NCI-H2171 (cell line): Measurements from ENCODE around the gene DPH7.
"Not testable (repeated sequence)": the region's sequence is repeated elsewhere in the genome, so short reads cannot be mapped to it uniquely, and the experiment has no call there.

Experiments used
- DNase-seq: peaks from one replicate; lab custom pipeline; 2025; lab: John Stamatoyannopoulos, UW

DPH7 gene

GRCh38 chr9:137580209-137580953 lies 1.7 kb upstream of the DPH7 start:
- DNase-seq: no peak

GRCh38 chr9:137579259-137579604 lies 507 bp upstream of the DPH7 start:
- DNase-seq: no peak

GRCh38 chr9:137575716-137576411 lies 2.9 kb downstream of the DPH7 start:
- DNase-seq: no peak

GRCh38 chr9:137575364-137575715 lies 3.4 kb downstream of the DPH7 start:
- no peak for DNase-seq

- DNase-seq: no peak
Observed at GRCh38 chr9:137574192-137574591, 4.5 kb downstream of the DPH7 start.

GRCh38 chr9:137570566-137570965 lies 8.2 kb downstream of the DPH7 start:
- no peak for DNase-seq

GRCh38 chr9:137569609-137570203 lies 9.0 kb downstream of the DPH7 start:
- no peak for DNase-seq

- not testable (repeated sequence) for DNase-seq
Observed at GRCh38 chr9:137568445-137568844, 10.3 kb downstream of the DPH7 start.

GRCh38 chr9:137564817-137565411 lies 13.8 kb downstream of the DPH7 start:
- DNase-seq: no peak

GRCh38 chr9:137564134-137564533 lies 14.6 kb downstream of the DPH7 start:
- DNase-seq: no peak

- DNase-seq: no peak
Observed at GRCh38 chr9:137558127-137558526, 20.6 kb downstream of the DPH7 start.

GRCh38 chr9:137556069-137556838 lies 22.5 kb downstream of the DPH7 start:
- DNase-seq: no peak

GRCh38 chr9:137555179-137555578 lies 23.5 kb downstream of the DPH7 start:
- DNase-seq: no peak

GRCh38 chr9:137554349-137554748 lies 24.4 kb downstream of the DPH7 start:
- DNase-seq: no peak

- not testable (repeated sequence) for DNase-seq
Observed at GRCh38 chr9:137553654-137554053, 25.1 kb downstream of the DPH7 start.

- peak; percentile 21 for DNase-seq
Observed at GRCh38 chr9:137552022-137552768, 26.5 kb downstream of the DPH7 start.

- peak; percentile 99 for DNase-seq
Observed at GRCh38 chr9:137551264-137552021, 27.3 kb downstream of the DPH7 start, which contains the start of gene MRPL41. MRPL41 (plus strand) TSS chr9:137551879; CDS start chr9:137552082, 203 bp downstream.

GRCh38 chr9:137550958-137551263 lies 27.8 kb downstream of the DPH7 start:
- not testable (repeated sequence) for DNase-seq

- peak; percentile 93 for DNase-seq
Observed at GRCh38 chr9:137550231-137550621, 28.5 kb downstream of the DPH7 start, which contains the start of gene PNPLA7. PNPLA7 (minus strand) TSS chr9:137550402; CDS start chr9:137550197, 205 bp downstream.

- DNase-seq: no peak
Observed at GRCh38 chr9:137547687-137548543, 30.8 kb downstream of the DPH7 start.
